Eye (tissue), 1 donor: ENCODE data around the gene MAP1LC3B.

Experiments used
- DNase-seq: peaks from one replicate; pipeline ENCODE4 v3.0.0-alpha.2; 2015

Gene MAP1LC3B

GRCh38 chr16:87435372-87436224 lies 43.5 kb downstream of the MAP1LC3B start:
- DNase-seq, result no peak

DNA sequence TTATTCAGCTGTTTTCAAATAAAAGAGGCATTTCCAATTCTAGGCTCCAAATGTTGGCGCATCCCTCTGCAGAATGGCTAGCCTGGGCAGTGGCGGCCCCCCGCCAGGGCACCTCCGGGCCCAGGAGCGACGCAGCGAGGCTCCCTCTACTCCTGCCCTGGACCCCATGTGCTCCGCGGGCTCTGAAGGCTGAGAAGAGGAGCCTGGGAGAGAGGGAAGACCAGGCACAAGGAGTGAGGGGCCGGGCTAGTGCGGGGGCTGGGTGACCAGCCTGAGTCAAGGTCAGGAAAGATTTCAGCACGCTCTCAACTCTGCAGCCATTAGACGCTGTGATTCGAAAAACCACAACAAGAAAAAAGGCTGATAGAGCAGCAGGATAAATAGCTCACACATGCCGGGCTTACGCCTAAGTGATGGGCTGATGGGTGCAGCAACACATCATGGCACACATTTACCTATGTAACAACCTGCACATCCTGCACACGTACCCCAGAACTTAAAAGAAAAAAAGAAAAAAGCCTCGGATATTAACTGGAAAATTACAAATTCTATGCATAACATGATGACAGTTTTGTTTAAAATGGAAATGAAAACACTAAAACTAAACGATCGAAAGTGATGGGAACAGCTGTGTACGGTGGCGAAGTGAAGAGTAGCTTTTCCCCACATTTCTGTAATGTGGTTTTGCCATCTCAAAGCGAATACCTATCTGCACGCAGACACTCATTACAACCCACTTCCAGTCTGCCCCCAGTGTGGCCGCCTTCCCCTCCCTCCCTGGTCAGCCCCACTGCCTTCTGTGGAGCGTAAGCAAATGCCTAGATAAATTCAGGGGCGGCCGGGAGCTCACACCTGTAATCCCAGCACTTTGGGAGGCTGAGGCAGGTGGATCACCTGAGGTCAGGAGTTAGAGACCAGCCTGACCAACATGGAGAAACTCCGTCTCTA lies 44.4 kb downstream of the MAP1LC3B start:
- peak; percentile 31 for DNase-seq

DNA sequence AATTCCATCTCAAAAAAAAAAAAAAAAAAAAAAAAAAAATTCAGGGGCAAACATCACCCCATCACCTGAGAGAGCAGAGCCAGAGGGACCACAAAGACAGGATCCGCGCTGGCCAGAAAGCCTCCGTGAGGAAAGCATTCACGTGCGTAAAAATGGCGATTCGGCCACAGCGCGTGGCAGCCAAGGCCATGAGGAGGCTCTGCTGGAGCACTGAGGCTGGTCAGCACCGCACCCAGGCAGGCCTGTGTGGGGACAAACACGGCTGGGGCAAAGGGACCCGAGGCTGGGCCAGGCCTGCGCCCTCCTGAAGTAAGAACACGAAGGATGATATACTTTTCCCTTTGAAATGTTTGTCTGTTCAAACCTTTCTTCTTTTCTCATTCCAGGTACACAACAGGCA lies 45.2 kb downstream of the MAP1LC3B start:
- no peak for DNase-seq

- DNase-seq, result no peak
These were observed 45.9 kb downstream of the MAP1LC3B start for GRCh38 chr16:87437911-87438610.

GRCh38 chr16:87438611-87438985 lies 46.5 kb downstream of the MAP1LC3B start:
- no peak for DNase-seq

- DNase-seq, result no peak
These were observed 47.8 kb downstream of the MAP1LC3B start for GRCh38 chr16:87439926-87440325.

- DNase-seq, result no peak
These were observed 49.9 kb downstream of the MAP1LC3B start for GRCh38 chr16:87441886-87442580.

DNA sequence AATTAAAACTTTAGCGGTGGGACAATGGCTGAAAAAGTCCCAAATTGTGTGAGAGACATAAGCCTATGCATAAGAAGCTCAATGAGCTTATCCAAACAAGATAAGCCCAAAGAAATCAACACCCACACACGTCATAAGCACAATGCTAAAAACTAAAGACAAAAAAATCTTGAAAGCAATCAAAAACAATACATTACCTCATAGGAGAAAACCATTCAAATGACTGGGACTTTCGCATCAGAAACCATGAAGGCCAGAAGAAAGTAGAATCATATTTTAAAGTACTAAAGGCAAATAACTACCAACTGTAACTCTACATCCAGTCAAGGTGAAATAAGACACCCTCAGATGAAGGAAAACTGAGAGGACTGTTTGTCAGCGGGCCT lies 50.4 kb downstream of the MAP1LC3B start:
- no peak for DNase-seq

- no peak for DNase-seq
These were observed 50.9 kb downstream of the MAP1LC3B start for GRCh38 chr16:87443016-87443415.

DNA sequence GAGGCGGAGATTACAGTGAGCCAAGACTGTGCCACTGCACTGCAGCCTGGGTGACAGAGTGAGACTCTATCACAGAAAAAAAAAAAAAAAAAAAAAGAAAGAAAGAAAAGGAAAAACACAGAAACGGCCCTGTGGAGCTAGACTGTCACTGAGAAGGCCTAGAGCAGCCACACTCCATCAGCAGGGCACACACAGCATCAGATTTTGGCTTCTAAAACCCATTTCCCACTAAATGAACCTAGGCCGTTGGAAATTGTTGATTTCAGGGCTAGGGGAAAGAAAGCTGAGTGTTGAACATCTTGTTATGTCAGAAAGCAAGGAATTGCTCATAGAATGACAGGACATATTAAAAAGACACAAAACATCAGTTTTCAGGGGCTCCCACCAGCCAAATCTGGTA lies 51.8 kb downstream of the MAP1LC3B start:
- DNase-seq, result no peak

GRCh38 chr16:87445486-87445885 lies 53.4 kb downstream of the MAP1LC3B start:
- DNase-seq, result no peak

DNA sequence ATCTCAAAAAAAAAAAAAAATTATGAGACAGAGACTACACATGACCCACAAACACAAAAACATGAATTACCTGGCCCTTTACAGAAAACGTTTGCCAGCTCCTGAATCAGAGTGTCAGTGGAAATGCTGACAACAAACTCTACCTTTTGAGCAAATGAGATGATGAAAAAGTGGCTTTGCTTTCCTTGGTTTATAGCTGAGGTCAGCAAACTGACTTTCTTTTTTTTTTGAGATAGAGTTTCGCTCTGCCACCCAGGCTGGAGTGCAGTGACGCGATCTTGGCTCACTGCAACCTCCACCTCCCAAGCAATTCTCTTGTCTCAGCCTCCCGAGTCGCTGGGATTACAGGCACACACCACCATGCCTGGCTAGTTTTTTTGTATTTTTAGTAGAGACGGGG lies 54.3 kb downstream of the MAP1LC3B start:
- DNase-seq, result no peak

DNA sequence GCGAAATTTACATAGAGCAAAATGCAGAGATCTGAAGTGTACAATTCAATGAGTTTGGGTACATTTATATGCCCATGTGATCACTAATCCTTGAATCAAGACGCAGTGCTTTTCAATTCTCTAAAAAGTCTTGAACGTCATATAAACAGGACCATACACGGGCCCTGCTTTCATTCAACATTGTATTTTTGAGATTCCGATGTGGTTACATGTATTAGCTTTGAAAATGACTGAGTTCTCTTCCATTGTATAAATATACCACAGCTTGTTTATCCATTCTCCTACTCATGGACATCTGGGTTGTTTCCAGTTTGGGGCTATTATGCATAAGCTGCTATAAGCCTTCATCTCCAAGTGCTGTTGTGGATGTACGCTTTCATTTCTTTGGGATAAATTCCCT lies 55.2 kb downstream of the MAP1LC3B start:
- no peak for DNase-seq

DNA sequence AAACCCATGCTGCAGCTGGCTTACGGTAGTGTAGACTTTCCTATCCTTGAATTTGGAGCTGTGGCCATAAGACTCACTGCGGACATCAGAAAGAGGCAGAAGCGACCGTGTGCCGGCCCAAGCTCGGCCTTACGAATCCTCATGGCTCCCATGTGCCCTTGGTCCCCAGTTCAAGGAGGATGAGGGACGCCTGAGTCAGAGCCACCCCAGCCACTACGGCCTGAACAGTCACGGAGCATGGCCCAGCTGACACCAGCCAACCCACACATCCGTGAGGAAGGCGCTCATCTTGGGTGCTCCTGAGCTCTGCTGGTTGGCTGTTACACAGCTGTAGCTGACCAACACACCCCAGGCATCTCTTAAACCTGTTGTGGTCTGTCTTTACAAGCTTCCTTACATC lies 56.7 kb downstream of the MAP1LC3B start:
- no peak for DNase-seq

- no peak for DNase-seq
These were observed 59.6 kb downstream of the MAP1LC3B start for GRCh38 chr16:87451563-87452210.

GRCh38 chr16:87453326-87453725 lies 61.2 kb downstream of the MAP1LC3B start:
- no peak for DNase-seq
